ELF-1 (cell line): ENCODE results near the gene FBXO34.
"Not testable (repeated sequence)": the region's sequence is repeated elsewhere in the genome, so short reads cannot be mapped to it uniquely, and the experiment has no call there.

Experiments
- DNase-seq: peaks from one replicate; pipeline ENCODE4 v3.0.0-alpha.2; 2016; ENCODE audit warnings: low read depth, low spot score

FBXO34 gene

DNA sequence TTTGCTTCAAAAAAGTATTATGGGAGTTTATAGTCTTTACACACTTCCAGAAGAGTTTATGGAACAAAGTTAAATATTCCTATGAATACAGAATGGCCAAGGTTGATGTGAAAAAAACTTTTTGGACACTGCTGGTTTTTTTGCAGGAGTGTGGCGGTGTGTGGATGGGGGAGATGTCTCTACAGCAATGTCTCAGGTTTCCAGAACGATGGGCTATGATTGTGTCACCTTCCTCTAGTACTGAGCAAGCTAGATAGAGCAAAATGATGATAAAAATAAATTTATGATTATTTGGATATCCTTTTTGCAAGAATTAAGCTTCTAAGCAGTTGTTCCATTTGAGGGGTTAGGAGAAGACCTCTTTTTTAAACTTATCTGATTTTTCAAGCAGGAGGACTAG lies 37.9 kb downstream of the FBXO34 start:
- DNase-seq: no peak

DNA sequence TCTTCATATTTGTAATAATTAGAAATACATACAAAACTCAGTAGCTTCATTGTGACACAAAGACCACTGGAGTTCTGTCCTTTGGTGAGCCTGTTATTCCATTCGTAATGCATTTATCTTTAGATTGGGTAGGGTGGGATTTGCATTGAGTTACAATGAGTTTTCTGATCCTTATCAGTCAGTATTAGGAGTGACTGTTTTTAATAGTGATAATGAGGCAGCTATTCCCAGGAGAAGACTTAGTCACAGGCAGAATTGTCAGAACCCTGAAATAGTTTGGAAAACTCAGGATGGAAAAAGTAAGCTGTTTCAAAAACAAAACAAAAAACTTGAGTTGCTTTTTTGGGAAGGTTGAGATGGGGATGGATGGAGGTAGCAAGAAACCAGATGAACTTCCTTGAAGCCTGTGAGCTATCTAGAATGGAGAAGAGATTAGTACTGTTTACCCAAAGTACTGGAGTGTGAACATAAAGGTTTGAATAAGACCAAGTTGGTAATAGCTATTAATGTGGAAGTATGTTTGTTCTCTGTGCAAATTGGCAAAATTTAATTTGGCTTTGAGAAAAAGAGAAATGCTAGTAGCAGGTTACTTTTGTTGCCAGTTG lies 38.6 kb downstream of the FBXO34 start:
- no peak for DNase-seq

DNA sequence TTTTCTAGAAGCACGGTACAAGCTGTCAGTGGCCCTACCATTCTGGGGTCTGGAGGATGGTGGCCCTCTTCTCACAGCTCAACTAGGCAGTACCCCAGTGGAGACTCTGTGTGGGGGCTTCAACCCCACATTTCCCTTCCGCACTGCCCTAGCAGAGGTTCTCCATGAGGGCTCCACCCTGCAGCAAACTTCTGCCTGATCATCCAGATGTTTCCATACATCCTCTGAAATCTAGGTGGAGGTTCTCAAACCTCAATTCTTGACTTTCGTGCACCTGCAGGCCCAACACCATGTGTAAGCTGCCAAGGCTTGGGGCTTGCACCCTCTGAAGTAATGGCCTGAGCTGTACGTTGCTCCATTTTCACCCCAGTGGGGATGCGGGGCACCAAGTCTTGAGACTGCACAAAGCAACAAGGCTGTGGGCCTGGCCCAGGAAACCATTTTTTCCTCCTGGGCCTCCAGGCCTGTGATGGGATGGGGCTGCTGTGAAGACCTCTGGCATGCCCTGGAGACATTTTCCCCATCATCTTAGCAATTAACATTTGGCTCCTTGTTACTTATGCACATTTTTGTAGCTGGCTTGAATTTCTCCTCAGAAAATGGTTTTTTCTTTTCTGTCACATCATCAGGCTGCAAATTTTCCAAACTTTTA lies 41.3 kb downstream of the FBXO34 start:
- not testable (repeated sequence) for DNase-seq

DNA sequence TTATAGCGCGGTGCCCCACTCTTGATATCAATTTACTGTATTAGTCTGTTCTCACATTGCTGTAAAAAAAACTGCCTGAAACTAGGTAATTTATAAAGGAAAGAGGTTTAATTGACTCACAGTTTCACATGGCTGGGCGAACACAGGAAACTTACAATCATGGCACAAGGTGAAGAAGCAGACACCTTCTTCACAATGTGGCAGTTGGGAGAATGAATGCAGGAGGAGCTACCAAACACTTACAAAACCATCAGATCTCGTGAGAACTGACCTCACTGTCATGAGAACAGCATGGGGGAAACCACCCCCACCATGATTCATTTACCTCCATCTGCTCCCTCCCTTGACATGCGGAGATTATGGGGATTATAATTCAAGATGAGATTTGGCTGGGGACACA lies 42.3 kb downstream of the FBXO34 start:
- DNase-seq: no peak

DNA sequence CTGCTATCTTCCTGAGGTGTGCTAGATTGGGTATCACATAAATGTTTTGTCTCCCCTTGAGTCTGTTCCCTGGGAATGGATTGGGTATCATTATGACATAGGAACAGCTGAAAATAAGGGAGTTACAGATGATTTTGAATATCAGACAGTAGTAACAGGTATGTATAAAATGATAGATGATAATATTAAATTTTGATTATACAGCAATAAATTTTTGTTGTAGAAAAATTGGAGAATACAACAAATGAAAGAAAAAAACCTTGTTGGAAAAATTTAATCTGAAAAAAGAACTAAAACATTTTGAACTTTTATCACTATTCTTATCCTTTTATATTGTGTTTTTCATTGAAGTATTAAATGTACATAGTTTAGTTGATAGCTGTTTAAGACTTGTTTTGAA lies 43.2 kb downstream of the FBXO34 start:
- no peak for DNase-seq

DNA sequence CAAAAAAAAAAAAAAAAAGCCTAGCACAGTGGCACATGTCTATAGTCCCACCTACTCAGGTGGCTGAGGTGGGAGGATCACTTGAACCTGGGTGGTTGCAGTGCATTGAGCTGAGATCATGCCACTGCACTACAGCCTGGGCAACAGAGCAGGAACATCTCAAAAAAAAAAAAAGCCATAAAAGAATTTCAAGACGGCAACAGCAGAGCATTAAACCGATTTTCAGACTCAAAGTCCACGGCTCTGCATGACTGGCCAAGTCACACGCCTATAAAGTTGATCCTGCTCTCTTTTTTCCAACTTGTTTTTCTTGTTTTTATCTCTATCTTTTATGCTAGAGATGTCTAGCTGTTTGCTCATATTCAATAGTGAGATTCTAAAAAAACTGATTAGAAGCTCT lies 45.3 kb downstream of the FBXO34 start:
- no peak for DNase-seq

DNA sequence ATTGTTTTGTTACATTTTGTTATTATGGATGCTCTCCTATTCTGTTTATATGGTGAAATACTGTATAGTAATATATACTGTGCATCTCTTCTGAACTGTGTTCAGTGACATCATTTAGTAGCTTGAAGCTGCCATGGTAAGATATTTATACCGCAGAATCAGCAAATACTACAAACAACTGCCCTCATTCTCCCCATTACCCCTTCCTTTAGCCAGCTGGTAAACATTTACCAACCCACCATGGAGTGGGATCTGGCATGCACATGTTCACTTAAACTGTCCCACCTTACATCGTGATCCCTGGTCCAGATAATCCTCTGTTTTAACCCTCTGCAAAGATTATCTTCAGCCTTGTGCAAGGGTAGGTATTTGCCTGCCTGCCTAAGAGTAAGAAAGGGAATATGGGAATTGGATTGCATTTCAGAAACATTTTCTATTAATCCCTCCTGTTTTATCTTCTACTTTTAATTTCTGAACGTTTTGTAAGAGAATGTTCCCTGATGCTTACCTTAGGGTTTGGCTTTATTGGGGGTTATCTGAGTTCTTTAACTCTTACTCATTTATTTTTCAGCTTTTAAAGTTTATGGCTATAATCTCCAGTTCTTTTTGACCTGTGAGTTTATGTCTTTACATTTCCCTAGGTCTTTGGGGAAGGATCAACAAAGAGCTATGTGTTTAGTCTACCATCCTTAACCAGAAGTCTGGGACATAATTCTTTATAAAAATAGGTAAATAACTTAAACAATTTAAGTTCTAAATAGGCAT lies 46.5 kb downstream of the FBXO34 start:
- DNase-seq: no peak

DNA sequence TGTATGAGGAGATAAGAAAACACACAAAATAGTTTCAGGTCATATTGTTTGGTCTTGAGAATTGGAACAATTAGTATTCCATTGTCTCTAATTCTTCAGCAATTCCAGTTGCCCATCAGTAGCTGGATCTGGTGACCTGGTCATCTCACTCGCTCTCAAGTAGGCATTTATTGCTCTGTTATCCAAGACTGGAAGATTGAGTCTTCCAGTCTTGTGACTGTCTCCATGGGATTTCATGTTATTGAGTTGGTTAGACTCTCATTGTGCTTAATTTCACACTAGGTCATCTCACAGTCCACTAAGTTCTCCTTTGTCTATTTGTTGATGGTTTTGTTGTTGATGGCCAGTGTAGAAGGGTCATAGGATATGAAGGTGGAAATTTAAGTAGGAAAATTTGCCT lies 47.5 kb downstream of the FBXO34 start:
- no peak for DNase-seq

DNA sequence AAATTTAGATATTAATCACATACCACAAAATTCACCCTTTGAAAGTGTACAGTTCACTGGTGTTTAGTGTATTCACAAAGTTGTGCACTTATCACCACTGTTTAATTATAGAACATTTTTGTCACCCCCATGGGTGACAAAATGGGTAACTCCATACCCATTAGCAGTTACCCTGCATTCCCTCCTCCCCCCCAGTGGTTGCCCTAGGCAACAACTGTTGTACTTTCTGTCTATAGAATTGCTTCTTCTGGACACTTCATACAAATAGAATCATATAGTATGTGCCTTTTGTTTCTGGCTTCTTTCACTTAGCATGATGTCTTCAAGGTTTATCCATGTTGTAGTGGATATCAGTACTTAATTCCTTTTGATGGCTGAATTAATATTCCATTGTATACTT lies 52.7 kb downstream of the FBXO34 start:
- DNase-seq: no peak

DNA sequence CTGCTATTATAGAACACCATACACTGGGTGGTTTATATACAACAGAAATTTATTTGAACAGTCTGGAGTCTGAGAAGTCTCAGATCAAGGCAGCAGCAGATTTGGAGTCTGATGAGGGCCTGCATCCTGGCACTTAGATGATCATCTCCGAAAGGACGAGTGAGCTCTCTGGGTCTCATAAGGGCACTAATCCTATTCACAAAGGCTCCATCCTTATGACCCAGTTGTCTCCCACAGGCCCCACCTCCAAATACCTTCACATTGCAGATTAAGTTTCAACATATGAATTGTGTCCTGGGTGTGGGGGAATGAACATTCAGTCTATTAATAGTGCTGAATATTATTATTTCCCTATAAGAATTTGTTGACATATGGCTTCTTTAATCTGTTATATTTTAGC lies 53.6 kb downstream of the FBXO34 start:
- DNase-seq: no peak

DNA sequence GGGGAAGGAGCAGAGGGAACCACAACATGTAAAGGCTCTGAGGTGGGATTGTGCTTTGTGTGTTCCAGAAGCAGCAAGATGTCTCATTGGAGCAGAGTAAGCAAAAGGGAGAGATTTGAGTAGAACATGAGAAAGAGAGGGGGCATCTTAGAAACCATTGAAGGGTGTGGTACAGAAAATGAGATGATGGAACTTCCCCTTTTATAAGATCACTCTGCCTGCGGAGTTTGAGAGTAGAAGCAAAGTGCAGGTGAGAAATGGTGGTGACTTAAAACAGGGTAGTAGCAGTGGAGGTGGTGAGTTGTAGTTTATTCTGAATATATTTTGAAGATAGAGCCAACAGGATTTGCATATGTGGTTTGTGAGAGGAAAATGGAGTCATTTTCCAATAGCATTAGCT lies 56.0 kb downstream of the FBXO34 start:
- DNase-seq: no peak

DNA sequence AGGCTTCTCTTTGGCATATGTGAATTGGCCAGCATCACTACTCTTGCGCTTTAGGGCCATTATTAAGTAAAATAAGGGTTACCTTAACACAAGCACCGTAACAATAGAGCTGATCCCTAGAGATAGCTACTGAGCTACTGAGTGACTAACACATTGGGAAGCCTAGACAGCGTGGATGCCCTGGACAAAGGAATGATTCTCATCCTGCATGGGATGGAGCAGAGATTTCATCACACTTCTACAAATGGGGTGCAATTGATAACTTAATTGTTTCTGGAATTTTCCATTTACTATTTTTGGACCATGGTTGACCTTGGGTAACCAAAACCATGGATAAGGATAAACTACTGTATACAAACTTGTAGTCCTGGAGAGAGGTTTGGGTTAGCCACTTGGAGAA lies 57.1 kb downstream of the FBXO34 start:
- no peak for DNase-seq

DNA sequence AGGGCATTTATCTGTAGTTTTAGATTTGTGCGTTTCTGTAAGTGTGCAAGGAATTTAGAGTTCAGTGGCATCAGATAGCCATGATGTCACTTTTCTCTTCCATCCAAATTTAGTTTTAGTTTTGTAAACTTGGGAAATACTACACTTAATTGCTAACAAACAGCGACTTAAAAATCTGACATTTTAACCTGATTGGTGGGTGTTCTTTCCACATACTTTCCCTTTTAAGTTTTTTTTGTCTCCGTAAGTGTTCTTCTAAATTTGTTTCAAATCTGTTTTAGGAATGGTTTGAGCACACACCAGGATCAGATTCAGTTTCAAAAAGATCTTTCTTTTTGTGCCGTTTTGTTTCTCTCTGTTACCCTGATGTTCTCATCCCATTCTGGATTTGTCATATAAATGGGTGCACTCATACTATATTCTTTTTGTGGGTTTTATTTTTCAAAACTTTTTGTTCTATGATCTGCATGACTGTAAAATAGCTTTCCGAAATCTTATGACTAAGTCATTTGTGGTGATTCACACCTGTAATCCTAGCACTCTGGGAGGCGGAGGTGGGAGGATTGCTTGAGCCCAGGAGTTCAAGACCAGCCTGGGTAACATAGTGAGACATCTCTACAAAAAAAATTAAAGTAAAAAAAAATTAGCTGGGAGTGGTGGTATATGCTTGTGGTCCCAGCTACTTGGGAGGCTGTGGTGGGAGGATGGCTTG lies 58.9 kb downstream of the FBXO34 start:
- no peak for DNase-seq

DNA sequence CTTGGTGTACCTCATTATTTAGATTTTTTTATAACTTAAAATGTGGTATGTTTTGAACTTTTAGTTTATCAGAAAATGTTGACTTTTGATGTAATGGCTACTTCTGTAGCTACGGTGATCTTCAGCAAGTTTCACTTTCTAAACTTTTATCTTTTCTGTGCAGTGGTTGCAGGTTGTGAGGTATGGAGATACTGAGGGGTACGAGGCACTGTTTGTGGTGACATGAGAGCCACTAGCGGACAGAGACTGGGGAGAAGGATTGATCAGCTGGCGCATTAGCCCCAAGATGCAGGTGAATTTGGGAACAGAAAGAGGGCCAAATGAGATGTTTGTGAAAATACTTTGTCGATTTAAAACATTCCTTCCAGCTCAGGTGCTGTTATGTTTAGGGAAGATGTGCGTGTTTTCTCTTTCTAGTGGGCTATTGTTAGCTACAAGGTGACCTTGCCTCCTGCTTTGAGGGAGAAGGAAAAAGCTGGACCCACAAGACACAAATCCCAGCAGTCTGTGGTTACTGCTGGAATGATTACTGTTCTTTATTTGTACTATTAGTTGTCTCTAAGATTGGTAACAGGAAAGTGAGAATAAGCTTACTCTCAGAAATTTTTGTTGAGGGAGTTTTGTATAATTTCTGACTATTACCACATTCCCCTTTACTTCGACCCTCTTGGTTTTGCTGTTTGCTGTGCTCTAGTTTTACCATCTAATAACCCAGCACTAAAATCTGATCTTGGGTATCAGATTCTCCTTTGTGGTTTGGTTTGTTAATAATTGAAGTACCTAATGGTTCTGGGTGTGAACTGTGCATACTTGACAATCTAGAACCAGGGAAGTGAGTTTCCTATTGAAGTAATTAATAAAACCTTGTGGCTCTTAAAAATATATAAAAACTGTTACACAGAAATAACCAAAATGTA lies 61.7 kb downstream of the FBXO34 start:
- no peak for DNase-seq

DNA sequence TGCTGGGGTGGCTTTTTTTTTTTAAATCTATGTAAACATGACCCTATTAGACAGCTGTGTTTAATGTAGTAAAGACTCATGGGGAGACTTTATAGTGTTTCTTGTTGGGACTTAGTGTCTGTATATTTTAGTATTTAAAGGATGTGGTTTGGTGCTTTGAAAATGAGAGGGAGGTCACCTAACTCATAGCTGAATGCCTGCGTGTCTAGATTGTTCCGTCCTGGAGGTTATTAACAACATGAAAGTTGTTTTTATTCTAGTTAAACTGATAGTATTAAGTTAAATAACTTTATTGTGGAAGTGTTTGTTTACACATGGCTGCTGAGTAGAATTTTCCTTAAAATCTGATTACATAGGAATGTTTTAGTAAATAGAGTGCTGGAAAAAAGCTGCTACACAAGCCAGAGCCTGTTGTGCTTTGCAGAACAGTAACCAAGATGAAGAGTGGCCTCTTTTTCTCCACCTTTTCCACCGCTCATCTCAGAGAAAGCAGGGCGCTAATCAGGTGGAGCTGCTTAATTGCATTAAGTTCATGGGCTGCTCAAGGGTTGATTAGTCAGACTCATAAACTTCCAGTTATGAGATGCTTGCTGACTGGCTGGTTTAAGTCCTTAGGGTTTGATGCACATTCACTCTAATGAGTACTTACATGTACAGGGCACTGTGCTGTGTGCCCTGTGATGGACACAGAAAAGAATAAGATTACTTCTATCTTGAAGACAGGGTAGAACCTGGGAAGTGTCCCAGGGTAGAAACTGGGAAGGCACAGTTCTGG lies 62.7 kb downstream of the FBXO34 start:
- DNase-seq: no peak

DNA sequence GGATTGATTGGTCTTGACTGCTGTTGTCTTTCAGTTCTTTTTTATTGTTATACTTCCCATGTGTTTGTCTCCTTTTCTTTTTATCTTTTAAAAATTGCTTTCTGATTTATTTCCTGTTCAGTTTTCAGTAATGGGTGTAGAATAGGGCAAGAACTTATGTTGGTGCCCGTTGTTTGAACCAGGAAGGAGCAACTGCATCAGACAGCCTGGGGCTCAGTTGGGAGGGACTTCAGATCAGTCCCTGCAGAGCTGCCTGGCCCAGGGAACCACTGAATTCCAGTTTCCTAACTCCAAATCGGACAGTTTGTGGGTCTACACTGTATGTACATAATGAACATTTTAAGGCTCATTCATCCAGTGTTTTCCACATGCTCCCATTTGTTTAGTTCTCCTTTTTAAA lies 64.9 kb downstream of the FBXO34 start:
- DNase-seq: no peak

DNA sequence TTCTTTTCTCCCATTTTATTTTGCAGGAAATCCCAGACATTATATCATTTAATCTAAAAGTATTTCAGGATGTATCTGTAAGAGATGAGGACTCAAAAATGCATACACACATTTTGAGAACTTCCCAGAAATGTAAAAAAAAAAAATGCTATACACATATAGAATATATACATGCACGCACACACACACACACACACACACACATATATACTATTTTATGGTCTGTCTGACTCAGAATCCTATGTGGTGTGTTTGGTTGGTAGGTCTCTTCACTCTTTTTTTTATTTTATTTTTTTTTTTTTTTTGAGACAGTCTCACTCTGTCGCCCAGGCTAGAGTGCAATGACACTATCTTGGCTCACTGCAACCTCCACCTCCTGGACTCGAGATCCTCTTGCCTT lies 65.5 kb downstream of the FBXO34 start:
- no peak for DNase-seq

DNA sequence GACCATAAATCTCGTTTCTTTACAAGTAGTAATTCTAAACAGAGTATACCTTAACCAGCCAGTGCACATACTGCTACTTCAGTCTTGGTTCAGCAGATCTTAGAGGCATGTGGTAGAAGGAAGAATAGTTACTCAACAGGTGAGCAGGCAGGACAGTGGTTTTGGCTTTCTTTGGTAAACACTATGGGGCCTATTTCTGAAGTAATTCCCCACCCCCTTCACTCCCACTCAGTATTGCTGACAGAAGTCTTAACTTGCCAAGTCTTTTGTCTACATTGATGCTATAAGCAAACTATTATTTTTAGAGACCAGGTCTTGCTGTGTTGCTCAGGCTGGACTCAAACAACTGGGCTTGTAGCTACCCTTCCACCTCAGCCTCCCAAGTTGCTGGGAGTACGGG lies 68.5 kb downstream of the FBXO34 start:
- no peak for DNase-seq

DNA sequence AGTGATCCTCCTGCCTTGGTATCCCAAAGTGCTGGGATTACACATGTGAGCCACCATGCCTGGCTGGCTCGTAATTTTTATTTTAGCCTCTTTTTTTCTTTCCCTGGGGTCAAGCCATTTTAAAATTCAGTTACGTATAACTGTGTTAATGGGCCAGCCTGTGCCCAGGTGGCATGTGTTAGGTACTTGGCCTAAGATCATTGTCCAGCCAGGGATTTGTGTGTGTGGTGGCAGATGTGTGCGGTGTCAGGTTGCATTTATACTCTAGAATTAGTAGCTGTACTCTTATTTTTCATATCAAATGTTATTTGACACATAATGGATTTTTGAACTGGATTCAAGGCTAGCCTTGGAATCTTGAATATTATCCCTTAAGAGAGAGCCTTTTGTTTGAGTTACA lies 69.3 kb downstream of the FBXO34 start:
- DNase-seq: no peak

DNA sequence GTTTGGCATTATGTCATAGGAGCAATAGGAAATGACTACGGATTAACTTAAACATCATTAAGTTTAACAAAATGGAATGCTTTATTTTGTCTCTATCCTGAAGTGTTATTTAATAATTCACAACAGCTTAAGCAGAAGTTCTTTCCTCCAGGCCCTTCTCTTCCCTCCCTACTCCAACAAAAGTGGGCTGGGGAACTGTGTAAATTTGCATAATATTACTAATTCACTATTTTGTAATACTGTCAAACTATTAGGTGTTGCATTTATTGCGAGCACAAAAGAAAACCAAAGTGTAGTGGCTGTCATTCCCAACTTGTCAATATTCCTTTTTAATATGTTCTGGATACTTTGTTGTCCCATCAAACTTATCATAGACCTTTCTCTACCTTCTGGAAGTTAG lies 70.6 kb downstream of the FBXO34 start:
- no peak for DNase-seq
